ENCODE measurements around the gene KLF15.

KLF15 gene

GRCh38 chr3:126319701-126320295 lies 37.4 kb downstream of the KLF15 start:
- no peak for DNase-seq

- DNase-seq: no peak
Measured at GRCh38 chr3:126317029-126317996, 39.9 kb downstream of the KLF15 start.

GRCh38 chr3:126316501-126316939 lies 40.7 kb downstream of the KLF15 start:
- DNase-seq: no peak

- no peak for DNase-seq
Measured at GRCh38 chr3:126316031-126316461, 41.2 kb downstream of the KLF15 start.

GRCh38 chr3:126314790-126315658 lies 42.2 kb downstream of the KLF15 start:
- DNase-seq: no peak

- DNase-seq: no peak
Measured at GRCh38 chr3:126314305-126314789, 42.9 kb downstream of the KLF15 start.

GRCh38 chr3:126313580-126314304 lies 43.5 kb downstream of the KLF15 start:
- no peak for DNase-seq

- no peak for DNase-seq
Measured at GRCh38 chr3:126313166-126313565, 44.0 kb downstream of the KLF15 start.

GRCh38 chr3:126312341-126312740 lies 44.9 kb downstream of the KLF15 start:
- DNase-seq: no peak

GRCh38 chr3:126311338-126311978 lies 45.8 kb downstream of the KLF15 start:
- DNase-seq: no peak

- DNase-seq: no peak
Measured at GRCh38 chr3:126310816-126311215, 46.4 kb downstream of the KLF15 start.

- no peak for DNase-seq
Measured at GRCh38 chr3:126309861-126310655, 47.1 kb downstream of the KLF15 start.

GRCh38 chr3:126309165-126309564 lies 48.0 kb downstream of the KLF15 start:
- DNase-seq: no peak

GRCh38 chr3:126308394-126309125 lies 48.6 kb downstream of the KLF15 start:
- no peak for DNase-seq

GRCh38 chr3:126307591-126308393 lies 49.4 kb downstream of the KLF15 start:
- DNase-seq: no peak

GRCh38 chr3:126306888-126307482 lies 50.2 kb downstream of the KLF15 start:
- DNase-seq: no peak

- DNase-seq: no peak
Measured at GRCh38 chr3:126306397-126306796, 50.8 kb downstream of the KLF15 start.

- DNase-seq: no peak
Measured at GRCh38 chr3:126305427-126305826, 51.8 kb downstream of the KLF15 start.

- DNase-seq: no peak
Measured at GRCh38 chr3:126304704-126305103, 52.5 kb downstream of the KLF15 start.
